Measurements from ENCODE around the gene ARHGEF38. TPM values are rescaled to one million over a fixed set of nuclear protein-coding genes. Genes with fewer than 3 reads are reported as not detected.
A peak's percentile ranks its signal among the peaks of the same experiment; 100 is the strongest.

ARHGEF38 gene
- polyA plus RNA-seq, 3 donors = not detected

DNA sequence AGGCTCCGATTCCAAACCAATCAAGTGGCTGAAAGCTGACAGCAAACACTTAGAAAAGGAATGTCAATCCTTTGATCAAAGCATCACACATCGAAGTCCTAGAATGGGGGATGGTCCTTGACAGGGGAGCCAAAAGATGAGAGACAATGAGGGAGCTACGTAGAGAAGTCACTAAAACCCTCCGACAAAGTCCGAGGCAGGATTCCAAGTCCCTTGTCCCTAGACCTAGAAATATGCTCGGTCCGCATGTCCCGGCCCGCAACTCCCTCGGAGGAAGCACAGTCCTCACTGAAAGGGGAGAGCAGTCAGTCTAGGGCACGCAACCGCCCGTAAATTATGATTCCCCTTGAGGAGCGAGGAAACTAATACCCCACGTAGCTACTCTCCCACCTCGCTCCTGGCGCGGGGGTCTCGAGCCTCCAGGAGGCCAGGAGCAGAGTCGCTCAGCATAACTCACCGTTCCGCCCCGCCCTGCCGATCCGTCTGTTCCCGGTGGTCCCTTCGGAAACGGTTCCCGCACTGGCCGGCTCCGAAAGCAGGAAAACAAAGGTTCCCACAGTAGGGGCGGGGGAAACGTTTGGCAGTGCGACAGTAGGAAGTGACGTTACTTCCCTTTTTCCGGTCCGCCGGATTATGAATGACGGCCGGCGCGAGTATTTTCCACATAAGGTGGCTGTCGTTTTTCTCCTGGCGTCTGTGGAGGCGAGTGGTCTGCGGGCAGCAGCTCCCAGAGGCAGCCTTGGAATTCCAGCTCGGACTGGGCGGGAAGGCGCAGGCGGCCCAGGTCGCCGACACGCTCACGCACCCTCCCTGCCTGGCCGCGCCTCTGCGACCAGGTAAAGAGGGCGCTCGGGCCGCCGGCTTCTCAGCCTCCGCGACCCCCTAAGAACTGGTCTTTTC is 156.0 kb downstream of the ARHGEF38 start, which contains the start of the genes GSTCD and INTS12:
TSS of gene GSTCD (plus strand) at position 604 of the 900 bp plus-strand sequence. CDS start 8,830 bp downstream, outside the sequence.
TSS of gene INTS12 (minus strand) at position 509 of the 900 bp plus-strand sequence. CDS start 8,684 bp downstream, outside the sequence.
- peaks cover 15 to 21% of the 10 kb centered on the region in 2 donors for H3K4me1 ChIP-seq (ENCODE audit: control insufficient read depth in 1 of 2, insufficient read depth in 2 of 2, low read length in 2 of 2)
- Mint-ChIP-seq H3K27ac (peak within 1 kb of the TSS; percentile 95 to 98 (median 96)), H3K36me3 (no peaks in the 10 kb centered on the region), H3K9me3 (no peaks in the 10 kb centered on the region), H3K27me3 (ENCODE audit: low read depth in 3 of 3) (no peaks in the 10 kb centered on the region), H3K4me1 (peaks cover 22% of the 10 kb centered on the region), H3K4me3 (peak within 1 kb of the TSS; percentile 97 to 99)
- H3K27ac ChIP-seq (ENCODE audit: low read depth in 1 of 2, low read length in 2 of 2) = peak within 1 kb of the TSS; percentile 55 to 92
- H4K20me1 ChIP-seq (ENCODE audit: insufficient read depth, low read length) = peaks cover 4% of the 10 kb centered on the region
- intact Hi-C loops (cut with micrococcal nuclease) = no loop called here
- peak within 1 kb of the TSS; percentile 90 for H3K9ac ChIP-seq (ENCODE audit: insufficient read depth, low read length, poor library complexity, severe bottlenecking)
- peaks cover 50% of the 10 kb centered on the region for H3K79me2 ChIP-seq (ENCODE audit: insufficient read depth, low read length)
- no peaks in the 10 kb centered on the region for H3K9me3 ChIP-seq (replicated peaks in 1 of 2; ENCODE audit: control insufficient read depth in 1 of 2, insufficient read depth in 1 of 2, low read length in 2 of 2)
- peak within 1 kb of the TSS; percentile 96 for H2AFZ ChIP-seq (ENCODE audit: insufficient read depth, low read depth, low read length, poor library complexity, severe bottlenecking)
- no peaks in the 10 kb centered on the region for H3K36me3 ChIP-seq (replicated peaks in 1 of 2; ENCODE audit: control insufficient read depth in 1 of 2, insufficient read depth in 2 of 2, low read length in 2 of 2)
- peak within 1 kb of the TSS; percentile 67 to 98 (median 94) for H3K4me3 ChIP-seq (replicated peaks in 1 of 3; ENCODE audit: low read depth in 2 of 3, low read length in 3 of 3)
- DNase-seq = peak; percentile 88 to 90 (median 90)
- no peaks in the 10 kb centered on the region for H3K27me3 ChIP-seq (ENCODE audit: control insufficient read depth in 2 of 2, insufficient read depth in 2 of 2, low read length in 2 of 2)
- under 1% methylated on average over 58 of the region's 63 CpGs for WGBS (ENCODE audit: insufficient coverage)
- no peak for TF ChIP-seq CTCF (IDR thresholded peaks at IDR 0.05)
- peak within 1 kb of the TSS; percentile 81 for H3K4me2 ChIP-seq (replicated peaks; ENCODE audit: extremely low read depth, low read length, poor library complexity, severe bottlenecking)

GRCh38 chr4:105709081-105709450 is 156.6 kb downstream of the ARHGEF38 start:
- Histone ChIP-seq H3K36me3 (replicated peaks in 1 of 2; ENCODE audit: control insufficient read depth in 1 of 2, insufficient read depth in 2 of 2, low read length in 2 of 2) (no peaks in the 10 kb centered on the region), H3K9me3 (replicated peaks in 1 of 2; ENCODE audit: control insufficient read depth in 1 of 2, insufficient read depth in 1 of 2, low read length in 2 of 2) (no peaks in the 10 kb centered on the region), H3K27me3 (ENCODE audit: control insufficient read depth in 2 of 2, insufficient read depth in 2 of 2, low read length in 2 of 2) (no peaks in the 10 kb centered on the region), H3K4me2 (replicated peaks; ENCODE audit: extremely low read depth, low read length, poor library complexity, severe bottlenecking) (peak overlapping the region; percentile 81), H3K4me3 (replicated peaks in 1 of 3; ENCODE audit: low read depth in 2 of 3, low read length in 3 of 3) (peak overlapping the region; percentile 67 to 98 (median 94)), H3K4me1 (ENCODE audit: control insufficient read depth in 1 of 2, insufficient read depth in 2 of 2, low read length in 2 of 2) (peaks cover 17 to 25% of the 10 kb centered on the region in 2 donors), H4K20me1 (ENCODE audit: insufficient read depth, low read length) (no peaks in the 10 kb centered on the region), H3K9ac (ENCODE audit: insufficient read depth, low read length, poor library complexity, severe bottlenecking) (peak overlapping the region; percentile 90), H2AFZ (ENCODE audit: insufficient read depth, low read depth, low read length, poor library complexity, severe bottlenecking) (peak overlapping the region; percentile 96), H3K79me2 (ENCODE audit: insufficient read depth, low read length) (peaks cover 46% of the 10 kb centered on the region), H3K27ac (ENCODE audit: low read depth in 1 of 2, low read length in 2 of 2) (peak overlapping the region; percentile 55 to 92)
- peak overlapping the region; percentile 97 to 99 for H3K4me3 Mint-ChIP-seq
- no peak for TF ChIP-seq CTCF (IDR thresholded peaks at IDR 0.05)
- peak overlapping the region; percentile 46 to 98 (median 95) for H3K27ac Mint-ChIP-seq
- peaks cover 26% of the 10 kb centered on the region for H3K4me1 Mint-ChIP-seq
- intact Hi-C loops (cut with micrococcal nuclease) = no loop called here
- H3K36me3 Mint-ChIP-seq = no peaks in the 10 kb centered on the region
- WGBS (ENCODE audit: insufficient coverage) = 0% methylated on average over 2 of the region's 11 CpGs
- H3K27me3 Mint-ChIP-seq (ENCODE audit: low read depth in 3 of 3) = no peaks in the 10 kb centered on the region
- no peaks in the 10 kb centered on the region for H3K9me3 Mint-ChIP-seq
- DNase-seq = peak in 2 of 3 donors; percentile 5 to 31

Data from CD14-positive monocyte (primary cell).